H1 (cell line): ENCODE results near the gene SYN1. TPM values are rescaled to one million over a fixed set of nuclear protein-coding genes. Genes with fewer than 3 reads are reported as not detected.

Source experiments
- BCL11A ChIP-seq, 2 experiments: IDR thresholded peaks; one replicate each; pipeline ENCODE4 v1.6.1; 2011; ENCODE audit warnings: low read depth in 2 of 2, low read length in 2 of 2, mild to moderate bottlenecking in 2 of 2
- EP300 ChIP-seq, 2 experiments: IDR thresholded peaks; 1 replicate in 1 of 2; 2 replicates in 1 of 2; pipeline ENCODE4 v1.6.1; 2011 to 2012; ENCODE audit warnings: low read depth in 2 of 2, low read length in 2 of 2, mild to moderate bottlenecking in 2 of 2, borderline replicate concordance in 1 of 2, inconsistent platforms in 1 of 2, moderate library complexity in 1 of 2
- EZH2 ChIP-seq: fragments of 200-600 bp; sonication (generic); IDR thresholded peaks from 2 replicates; pipeline ENCODE4 v1.7.1; 2012; ENCODE audit warnings: low read depth, mild to moderate bottlenecking, moderate library complexity, low read length, inconsistent platforms; ENCODE audit not compliant: severe bottlenecking
- KDM5A ChIP-seq: fragments of 200-600 bp; IDR thresholded peaks from 2 replicates; pipeline ENCODE4 v1.7.1; 2012; ENCODE audit warnings: mild to moderate bottlenecking, low read length, inconsistent platforms, mixed read lengths
- SAP30 ChIP-seq: fragments of 300-600 bp; sonication (generic); IDR thresholded peaks from 2 replicates; pipeline ENCODE4 v1.7.1; 2012; ENCODE audit warnings: low read length, moderate library complexity, mild to moderate bottlenecking, inconsistent platforms; ENCODE audit not compliant: insufficient read depth, insufficient replicate concordance
- polyA plus RNA-seq, 7 experiments: library from polyadenylated mRNA; depleted of rRNA in 3 of 7; stranded (reverse) in 5 of 7; unstranded in 2 of 7; fragments of >200 nt in 5 of 7; fragments of 200-250 nt in 2 of 7; gene quantifications; 1 replicate in 5 of 7; 2 replicates in 1 of 7; 4 replicates in 1 of 7; pipeline versions ENCODE4 v1.2.1 to v1.2.3, GENCODE V29; 2011 to 2013; ENCODE audit warnings: missing spikeins in 2 of 7, mixed read lengths in 2 of 7
- total RNA-seq: library from RNA; stranded (reverse); fragmentation: NEBNext Ultra II Directional; extraction: Animal tissue kit (Norgen Biotek cat#: 25700); gene quantifications from 2 replicates; pipeline ENCODE4 v1.2.1, GENCODE V29; 2021

The SYN1 gene
- total and polyA plus RNA-seq, 2 of the 8 experiments (the other 6 are each of a cell fraction or from before 2014, with no cell fraction given), result 2.1 to 14.1 TPM

- TF ChIP-seq SAP30, result no peak
- no peak for TF ChIP-seq KDM5A
- no peak for TF ChIP-seq EP300 (IDR thresholded peaks at IDR 0.05; ENCODE audit: borderline replicate concordance in 1 of 2, low read depth in 2 of 2, low read length in 2 of 2)
- TF ChIP-seq BCL11A (IDR thresholded peaks at IDR 0.05; ENCODE audit: low read depth in 2 of 2, low read length in 2 of 2), result no peak
- no peak for TF ChIP-seq EZH2
Measured at GRCh38 chrX:47529548-47529947, 90.1 kb downstream of the SYN1 start (continued).
